SU-DHL-6 (cell line): ENCODE data around the gene TSACC.

Experiments
- CTCF ChIP-seq: fragments of 200-600 bp; sonication (generic); IDR thresholded peaks from one replicate; pipeline ENCODE4 v1.5.1; 2017; ENCODE audit warnings: antibody characterized with exemption, mild to moderate bottlenecking, low read length, moderate library complexity; ENCODE audit not compliant: insufficient read depth, poor library complexity, severe bottlenecking
- EZH2phosphoT487 ChIP-seq: fragments of 200-600 bp; sonication (generic), shearing (Covaris generic); conservative IDR thresholded peaks from 2 replicates; pipeline ENCODE4 v1.6.1; 2018; ENCODE audit warnings: mild to moderate bottlenecking, antibody characterized with exemption, low read length, moderate library complexity, mixed read lengths

GRCh38 chr1:156367383-156368156 lies 29.2 kb downstream of the TSACC start:
- no peak for TF ChIP-seq CTCF
- TF ChIP-seq EZH2phosphoT487, result no peak
